Dermis microvascular lymphatic vessel endothelial cell (primary cell): Measurements from ENCODE around the gene WFDC5. TPM values are rescaled to one million over a fixed set of nuclear protein-coding genes. Genes with fewer than 3 reads are reported as not detected.
A peak's percentile ranks its signal among the peaks of the same experiment; 100 is the strongest.
"Not testable (repeated sequence)": the region's sequence is repeated elsewhere in the genome, so short reads cannot be mapped to it uniquely, and the experiment has no call there.

Source experiments
- DNase-seq, 2 donors: peaks; one replicate each; pipeline versions ENCODE4 v3.0.0 to v3.0.0-alpha.2; 2010; ENCODE audit warnings: low read depth in 2 of 2
- total RNA-seq: library from RNA; depleted of rRNA; stranded (reverse); fragments of >200 nt; gene quantifications from 2 replicates; pipeline ENCODE4 v1.2.1, GENCODE V29; 2014

The WFDC5 gene, protein sequence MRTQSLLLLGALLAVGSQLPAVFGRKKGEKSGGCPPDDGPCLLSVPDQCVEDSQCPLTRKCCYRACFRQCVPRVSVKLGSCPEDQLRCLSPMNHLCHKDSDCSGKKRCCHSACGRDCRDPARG
- not detected in 2 replicates for total RNA-seq

- no peak for DNase-seq
Measured at GRCh38 chr20:45114465-45115385, at the start of gene WFDC5. WFDC5 (minus strand) TSS chr20:45115174; CDS start chr20:45115083, 91 bp downstream.

- no peak for DNase-seq
Measured at GRCh38 chr20:45163083-45163803, 48.3 kb upstream of the WFDC5 start.

GRCh38 chr20:45157962-45158361 is 43.0 kb upstream of the WFDC5 start:
- DNase-seq, result peak in 1 of 2 donors; percentile 17

GRCh38 chr20:45156713-45157112 is 41.7 kb upstream of the WFDC5 start:
- no peak for DNase-seq

DNA sequence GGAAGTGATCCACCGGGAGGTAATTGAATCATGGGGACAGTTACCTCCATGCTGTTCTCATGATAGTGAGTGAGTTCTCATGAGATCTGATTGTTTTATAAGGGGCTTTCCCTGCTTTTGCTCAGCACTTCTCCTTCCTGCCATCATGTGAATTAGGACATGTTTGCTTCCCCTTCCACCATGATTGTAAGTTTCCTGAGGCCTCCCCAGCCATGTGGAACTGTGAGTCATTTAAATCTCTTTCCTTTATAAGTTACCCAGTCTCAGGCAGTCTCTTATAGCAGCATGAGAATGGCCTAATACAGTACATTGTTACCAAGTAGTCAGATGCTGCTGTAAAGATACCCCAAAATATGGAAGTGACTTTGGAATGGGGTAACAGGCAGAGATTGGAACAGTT is 39.8 kb upstream of the WFDC5 start:
- not testable (repeated sequence) for DNase-seq

DNA sequence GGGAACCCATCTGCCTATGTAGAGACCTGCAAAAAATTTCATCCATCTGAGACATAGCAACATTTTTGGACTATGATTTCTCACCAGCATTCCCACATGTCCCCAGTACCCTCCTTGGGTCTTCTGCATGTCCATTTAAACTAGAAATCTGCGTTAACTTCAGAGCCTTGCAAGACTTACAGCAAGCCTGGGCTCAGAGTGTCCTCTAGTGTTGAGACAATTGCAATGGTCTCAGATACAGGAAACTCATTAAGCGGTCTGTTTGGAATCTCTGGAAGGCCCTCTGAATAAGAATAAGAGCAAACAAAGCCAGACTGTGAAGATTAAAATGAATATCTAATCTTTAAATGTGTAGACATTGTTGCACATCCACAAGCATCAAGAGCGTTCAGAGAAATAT is 39.2 kb upstream of the WFDC5 start:
- no peak for DNase-seq

GRCh38 chr20:45153752-45154151 is 38.8 kb upstream of the WFDC5 start:
- DNase-seq, result no peak

DNA sequence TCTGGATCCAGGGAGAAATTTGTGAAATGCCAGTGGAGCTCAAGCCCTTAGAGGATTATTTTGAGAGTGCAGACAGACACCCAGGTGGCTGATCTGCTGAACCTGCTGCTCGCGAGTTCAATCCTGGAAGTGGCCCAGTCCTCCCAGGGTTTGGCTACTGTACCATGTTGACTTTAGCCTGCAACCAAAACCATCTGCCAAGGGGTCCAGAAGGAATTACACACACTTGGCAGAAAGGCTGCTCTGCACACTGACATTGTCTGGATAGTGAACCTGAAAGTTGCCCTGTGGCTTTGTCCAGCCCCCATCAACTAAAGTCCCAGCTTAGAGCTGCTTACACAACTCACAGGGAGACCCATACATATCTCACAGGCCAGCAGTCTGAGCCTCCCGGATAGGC is 38.2 kb upstream of the WFDC5 start:
- DNase-seq, result no peak

DNA sequence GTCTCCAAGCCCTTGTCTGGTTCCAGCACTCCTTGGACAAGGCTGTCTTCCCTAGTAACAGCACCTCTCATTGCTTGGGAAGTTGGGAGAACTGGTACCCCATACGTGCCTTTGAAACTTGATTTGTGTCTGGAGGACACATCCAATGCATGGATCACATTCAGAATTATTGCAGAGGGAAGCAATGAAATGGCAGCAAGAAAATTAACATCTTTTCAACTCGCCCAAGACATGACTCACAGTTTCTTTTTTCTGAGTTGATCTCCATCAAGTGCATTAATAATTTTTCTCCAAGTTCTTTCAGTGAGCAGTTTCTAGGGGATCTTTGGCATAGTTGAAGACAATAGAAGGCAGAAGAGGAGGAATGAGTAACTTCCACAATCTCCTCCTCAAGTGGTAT is 37.4 kb upstream of the WFDC5 start:
- no peak for DNase-seq

DNA sequence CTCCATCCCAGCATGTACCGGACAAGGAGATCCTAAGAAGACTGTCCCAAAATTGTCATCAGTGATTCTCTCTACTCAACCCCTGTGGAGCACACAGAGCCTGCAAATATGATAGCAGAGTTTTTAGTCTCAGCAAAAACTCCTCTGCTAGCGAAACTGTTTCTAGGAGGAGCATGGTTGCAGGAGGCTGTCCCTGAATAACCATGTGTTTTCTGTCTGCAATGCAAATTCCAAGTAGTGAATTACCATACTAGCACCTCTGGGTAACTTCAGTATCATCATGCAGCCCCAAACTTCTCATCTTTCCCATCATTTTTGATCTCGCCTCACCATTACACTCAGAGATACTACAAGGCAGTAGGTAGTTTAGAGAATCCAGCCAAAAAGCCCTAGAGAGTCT is 34.1 kb upstream of the WFDC5 start:
- DNase-seq, result no peak

DNA sequence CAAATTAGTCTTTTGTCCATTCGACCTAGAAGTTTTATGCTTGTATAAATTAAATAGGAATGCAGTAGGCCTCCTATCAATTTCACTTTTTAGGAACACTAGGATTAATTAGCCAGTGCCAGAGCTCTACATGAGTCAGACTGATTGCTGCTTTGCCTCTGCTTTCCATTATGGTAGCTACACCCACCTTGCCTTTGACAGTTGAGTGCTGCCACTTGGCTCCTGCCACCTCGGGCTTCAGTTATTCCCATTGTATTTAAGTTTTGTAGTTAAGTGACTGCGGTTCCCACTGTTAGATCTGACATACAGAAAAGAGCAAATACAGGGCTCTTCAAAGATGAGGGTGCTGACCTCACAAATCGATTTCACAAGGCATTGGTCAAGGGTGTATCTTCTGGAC is 25.9 kb upstream of the WFDC5 start:
- DNase-seq, result no peak

- not testable (repeated sequence) for DNase-seq
Measured at GRCh38 chr20:45139733-45140375, 24.9 kb upstream of the WFDC5 start.

- peak in 1 of 2 donors; percentile 12 for DNase-seq
Measured at GRCh38 chr20:45138561-45139300, 23.8 kb upstream of the WFDC5 start.

- no peak for DNase-seq
Measured at GRCh38 chr20:45136911-45137310, 21.9 kb upstream of the WFDC5 start.

DNA sequence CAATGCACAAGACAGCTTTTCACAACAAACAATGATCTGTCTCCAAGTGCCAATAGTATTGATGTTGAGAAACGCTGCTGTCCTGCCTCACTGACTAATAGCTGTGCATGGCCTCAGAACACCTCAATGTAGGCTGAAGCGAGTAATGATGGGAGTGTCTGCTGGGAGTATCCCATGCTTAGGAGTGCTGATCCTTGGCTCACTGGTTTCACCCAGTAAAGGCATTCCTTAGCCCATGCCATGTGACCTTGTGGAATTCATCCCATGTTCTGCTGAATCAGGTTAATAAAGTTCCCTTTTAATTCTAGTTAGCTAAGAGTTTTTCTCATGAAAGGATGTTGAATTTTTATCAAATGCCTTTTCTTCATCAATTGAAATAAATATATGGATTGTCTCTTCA is 13.1 kb upstream of the WFDC5 start:
- no peak for DNase-seq

DNA sequence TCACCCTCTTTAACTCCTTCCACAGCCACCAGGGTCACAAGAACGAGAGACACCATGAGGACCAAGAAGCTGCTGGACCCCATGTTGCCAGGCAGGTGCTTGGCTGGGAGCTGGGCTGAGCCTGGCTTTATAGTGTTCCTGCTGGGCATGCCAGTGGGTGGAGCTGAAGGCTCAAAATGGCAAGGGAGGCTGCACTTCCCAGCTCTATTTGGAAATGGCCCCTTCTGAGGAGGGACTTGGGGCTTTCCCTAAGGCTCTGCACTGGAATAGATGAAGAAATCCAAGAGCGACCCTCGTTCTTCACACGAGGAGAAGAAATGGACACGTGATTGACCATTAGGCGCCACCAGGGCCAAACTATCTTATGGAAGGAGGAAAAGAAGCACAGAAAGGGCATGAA is 9.4 kb upstream of the WFDC5 start, which contains the start of gene WFDC12:
Gene WFDC12, minus strand, starts transcription at position 101 of the 400 bp plus-strand sequence. Its CDS starts 18 bp downstream, at position 83.
- no peak for DNase-seq

DNA sequence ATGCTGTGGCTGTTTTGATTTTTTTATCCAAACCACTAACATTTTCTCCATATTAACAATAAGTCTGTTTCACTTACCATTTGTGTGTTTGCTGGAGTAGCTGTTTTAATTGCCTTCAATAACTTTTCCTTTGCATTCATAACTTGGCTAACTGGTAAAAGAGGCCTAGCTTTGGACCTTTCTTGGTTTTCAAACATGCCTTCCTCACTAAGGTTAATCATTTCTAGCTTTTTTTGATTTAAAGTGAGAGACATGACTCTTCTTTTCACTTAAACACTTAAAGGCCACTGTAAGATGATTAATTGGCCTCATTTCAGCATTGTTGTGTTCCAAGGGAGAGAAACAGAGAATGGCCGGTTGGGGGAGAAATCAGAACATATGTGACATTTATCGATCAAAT is 6.4 kb upstream of the WFDC5 start:
- no peak for DNase-seq

- DNase-seq, result no peak
Measured at GRCh38 chr20:45119556-45120266, 4.7 kb upstream of the WFDC5 start.

- no peak for DNase-seq
Measured at GRCh38 chr20:45118028-45118427, 3.1 kb upstream of the WFDC5 start.

- no peak for DNase-seq
Measured at GRCh38 chr20:45117581-45117980, 2.6 kb upstream of the WFDC5 start.
